Spleen (tissue), 11 donors: ENCODE results near the gene AP1M1. TPM values are rescaled to one million over a fixed set of nuclear protein-coding genes. Genes with fewer than 3 reads are reported as not detected.

Experiments used
- DNase-seq: peaks from one replicate; pipeline ENCODE4 v3.0.0-alpha.2; 2020
- H3K27ac ChIP-seq, 8 donors: fragments of 200-600 bp; sonication (generic) in 7 of 8; 1 replicate in 4 of 8; 2 replicates in 4 of 8; pipeline versions ENCODE4 v1.5.0 to v1.8.0; 2016 to 2021; ENCODE audit warnings: inconsistent platforms in 4 of 8, mild to moderate bottlenecking in 4 of 8, moderate library complexity in 1 of 8
- H3K27me3 ChIP-seq, 7 donors: fragments of 200-600 bp; sonication (generic) in 6 of 7; replicated peaks in 1 of 7; 1 replicate in 4 of 7; 2 replicates in 3 of 7; pipeline versions ENCODE4 v1.5.0 to v1.8.0; 2016 to 2021; ENCODE audit warnings: inconsistent platforms in 3 of 7, mild to moderate bottlenecking in 1 of 7
- H3K36me3 ChIP-seq, 6 donors: fragments of 200-600 bp; sonication (generic) in 5 of 6; 1 replicate in 4 of 6; 2 replicates in 2 of 6; pipeline versions ENCODE4 v1.5.0 to v1.8.0; 2016 to 2021; ENCODE audit warnings: inconsistent platforms in 2 of 6
- H3K4me1 ChIP-seq, 6 donors: fragments of 200-600 bp; sonication (generic) in 5 of 6; 1 replicate in 3 of 6; 2 replicates in 3 of 6; pipeline versions ENCODE4 v1.5.0 to v1.8.0; 2016 to 2021; ENCODE audit warnings: inconsistent platforms in 3 of 6
- H3K4me3 ChIP-seq, 8 donors: fragments of 200-600 bp; sonication (generic) in 7 of 8; 1 replicate in 4 of 8; 2 replicates in 4 of 8; pipeline versions ENCODE4 v1.5.0 to v1.8.0; 2016 to 2021; ENCODE audit warnings: inconsistent platforms in 4 of 8, mild to moderate bottlenecking in 4 of 8, moderate library complexity in 2 of 8
- H3K9me3 ChIP-seq, 8 donors: fragments of 200-600 bp; sonication (generic) in 7 of 8; 1 replicate in 4 of 8; 2 replicates in 4 of 8; pipeline versions ENCODE4 v1.5.0 to v1.8.0; 2016 to 2021; ENCODE audit warnings: inconsistent platforms in 4 of 8
- POLR2A ChIP-seq, 3 donors: fragments of 450-650 bp; IDR thresholded peaks; one replicate each; pipeline ENCODE4 v1.5.1; 2017; ENCODE audit warnings: antibody characterized with exemption in 3 of 3, mild to moderate bottlenecking in 1 of 3
- POLR2AphosphoS5 ChIP-seq, 3 donors: sonication (generic); formaldehyde crosslinking; IDR thresholded peaks; one replicate each; pipeline ENCODE4 v1.5.1; 2017; ENCODE audit warnings: antibody characterized with exemption in 3 of 3
- WGBS, 5 donors: extraction: QIAGEN DNeasy Blood & Tissue Kit in 3 of 5; methylation state at CpG; one replicate each; pipeline versions ENCODE4 v1.1.5 to v1.1.7; 2013 to 2018; 5-methylcytosine and 5-hydroxymethylcytosine counted together
- intact Hi-C: fragments of 100-400 bp; cut with DNase I; formaldehyde crosslinking; loops from one replicate; pipeline ENCODE4 v1.15.0; 2023; ENCODE audit warnings: low total_unique reads
- polyA plus RNA-seq, 3 donors: library from polyadenylated mRNA; stranded (reverse); fragments of 200-250 nt; gene quantifications; one replicate each; pipeline ENCODE4 v1.2.1, GENCODE V29; 2013
- total RNA-seq, 7 donors: library from RNA; depleted of rRNA in 3 of 7; stranded (reverse); fragments of >200 nt in 3 of 7; fragmentation: NEBNext Ultra II Directional in 4 of 7; extraction: Animal tissue kit (Norgen Biotek cat#: 25700) in 4 of 7; gene quantifications; one replicate each; pipeline versions ENCODE4 v1.1.0 to v1.2.1, GENCODE V29; 2016 to 2021
- TF ChIP-seq, protein P1 (sequence below), 11 experiments: fragments of 200-600 bp in 7 of 11; fragments of 450-650 bp in 4 of 11; sonication (generic) in 4 of 11; IDR thresholded peaks in 8 of 11; conservative IDR thresholded peaks in 3 of 11; 1 replicate in 7 of 11; 2 replicates in 4 of 11; pipeline versions ENCODE4 v1.4.0 to v1.8.0; 2016 to 2021; ENCODE audit warnings: antibody characterized with exemption in 11 of 11, inconsistent platforms in 4 of 11, mild to moderate bottlenecking in 1 of 11
- donor health status: healthy with polysubstance abuse.
- donor health status: DM: no; HTN: no; CAD: no; lungs with moderate emphysema.
- donor health status: DM: no; HTN: no; CAD: no.
- donor health status: Bipolar disorder and iron deficiency.
- donor health status: healthy.
- donor health status: DM: no; HTN: no; CAD: no.
- donor health status: DM: yes; HTN: yes; CAD: no.

Gene AP1M1
- total and polyA plus RNA-seq, 10 donors, result 27.9 to 82.8 (median 60.5) TPM

DNA sequence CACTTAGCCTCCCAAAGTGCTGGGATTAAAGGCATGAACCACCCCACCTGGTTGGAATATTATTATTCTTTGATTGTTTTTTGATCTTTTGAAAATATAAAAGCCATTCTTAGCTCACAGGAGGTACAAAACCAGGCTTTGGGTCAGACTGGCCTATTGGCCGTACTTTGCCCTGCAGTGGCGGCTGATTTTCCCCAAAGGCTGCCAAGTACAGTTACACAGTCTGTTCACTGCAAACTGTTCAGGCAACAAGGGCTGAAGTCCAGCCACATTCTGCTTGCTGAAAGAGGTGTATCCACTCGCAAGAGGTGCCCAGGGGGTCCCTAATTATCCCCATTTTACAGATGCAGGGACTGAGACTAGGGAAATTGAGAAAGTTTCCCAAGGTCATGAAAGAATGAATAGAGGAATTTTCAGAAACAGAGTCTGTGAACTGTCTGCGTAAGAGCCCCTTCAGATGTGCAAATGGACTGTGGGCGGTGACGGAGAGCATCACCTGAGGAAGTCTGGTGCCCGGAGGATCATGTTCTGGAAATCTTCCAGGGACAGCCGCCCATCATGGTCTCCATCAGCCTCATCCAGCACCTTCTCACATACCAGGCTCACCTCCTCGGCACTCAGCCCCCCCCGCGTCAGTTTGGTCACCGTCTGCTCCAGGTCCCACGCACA lies 33.4 kb upstream of the AP1M1 start:
- intact Hi-C loops, result no loop called here
- no peak overlapping the region for H3K4me3 ChIP-seq
- no peaks in the 10 kb centered on the region for H3K36me3 ChIP-seq
- 88 to 94% (median 93%) methylated on average over 13 of the region's 13 CpGs for WGBS, 5 donors
- TF ChIP-seq POLR2AphosphoS5 (IDR thresholded peaks at IDR 0.05) (no peak), POLR2A (IDR thresholded peaks at IDR 0.05) (no peak)
- TF ChIP-seq, protein P1, sequence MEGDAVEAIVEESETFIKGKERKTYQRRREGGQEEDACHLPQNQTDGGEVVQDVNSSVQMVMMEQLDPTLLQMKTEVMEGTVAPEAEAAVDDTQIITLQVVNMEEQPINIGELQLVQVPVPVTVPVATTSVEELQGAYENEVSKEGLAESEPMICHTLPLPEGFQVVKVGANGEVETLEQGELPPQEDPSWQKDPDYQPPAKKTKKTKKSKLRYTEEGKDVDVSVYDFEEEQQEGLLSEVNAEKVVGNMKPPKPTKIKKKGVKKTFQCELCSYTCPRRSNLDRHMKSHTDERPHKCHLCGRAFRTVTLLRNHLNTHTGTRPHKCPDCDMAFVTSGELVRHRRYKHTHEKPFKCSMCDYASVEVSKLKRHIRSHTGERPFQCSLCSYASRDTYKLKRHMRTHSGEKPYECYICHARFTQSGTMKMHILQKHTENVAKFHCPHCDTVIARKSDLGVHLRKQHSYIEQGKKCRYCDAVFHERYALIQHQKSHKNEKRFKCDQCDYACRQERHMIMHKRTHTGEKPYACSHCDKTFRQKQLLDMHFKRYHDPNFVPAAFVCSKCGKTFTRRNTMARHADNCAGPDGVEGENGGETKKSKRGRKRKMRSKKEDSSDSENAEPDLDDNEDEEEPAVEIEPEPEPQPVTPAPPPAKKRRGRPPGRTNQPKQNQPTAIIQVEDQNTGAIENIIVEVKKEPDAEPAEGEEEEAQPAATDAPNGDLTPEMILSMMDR (IDR thresholded peaks at IDR 0.05 in 8 of 11, conservative IDR thresholded peaks at IDR 0.05 in 3 of 11), result no peak
- no peaks in the 10 kb centered on the region for H3K9me3 ChIP-seq
- H3K27ac ChIP-seq, result no peak overlapping the region
- no peak for DNase-seq
- H3K4me1 ChIP-seq, result peaks cover 0 to 23% (median 8%) of the 10 kb centered on the region in 6 donors
- H3K27me3 ChIP-seq, result no peaks in the 10 kb centered on the region

DNA sequence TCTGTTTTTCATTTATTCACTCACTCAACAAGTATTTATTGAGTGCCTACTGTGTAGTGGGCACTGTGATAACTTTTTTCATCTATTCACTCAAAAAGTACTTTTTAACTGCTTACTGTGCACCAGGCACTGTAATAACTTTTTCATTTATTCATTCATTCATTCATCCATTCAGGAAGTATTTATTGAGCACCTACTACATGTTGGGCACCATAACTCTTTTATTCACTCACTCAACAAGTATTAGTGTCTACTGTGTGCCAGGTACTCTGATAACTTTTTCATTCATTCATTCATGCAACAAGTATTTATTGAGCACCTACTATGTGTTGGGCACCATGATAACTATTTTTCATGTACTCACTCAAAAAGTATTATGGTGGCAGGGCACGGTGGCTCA lies 31.3 kb upstream of the AP1M1 start:
- Histone ChIP-seq H3K9me3 (no peaks in the 10 kb centered on the region), H3K27ac (no peak overlapping the region), H3K27me3 (no peaks in the 10 kb centered on the region), H3K4me1 (peaks cover 0 to 22% (median 8%) of the 10 kb centered on the region in 6 donors), H3K4me3 (no peak overlapping the region), H3K36me3 (no peaks in the 10 kb centered on the region)
- 89 to 100% (median 92%) methylated on average over 1 of the region's 1 CpG for WGBS, 5 donors
- TF ChIP-seq POLR2AphosphoS5 (IDR thresholded peaks at IDR 0.05) (no peak), POLR2A (IDR thresholded peaks at IDR 0.05) (no peak)
- TF ChIP-seq, protein P1 (IDR thresholded peaks at IDR 0.05 in 8 of 11, conservative IDR thresholded peaks at IDR 0.05 in 3 of 11), result no peak
- intact Hi-C loops, result no loop called here
- no peak for DNase-seq

DNA sequence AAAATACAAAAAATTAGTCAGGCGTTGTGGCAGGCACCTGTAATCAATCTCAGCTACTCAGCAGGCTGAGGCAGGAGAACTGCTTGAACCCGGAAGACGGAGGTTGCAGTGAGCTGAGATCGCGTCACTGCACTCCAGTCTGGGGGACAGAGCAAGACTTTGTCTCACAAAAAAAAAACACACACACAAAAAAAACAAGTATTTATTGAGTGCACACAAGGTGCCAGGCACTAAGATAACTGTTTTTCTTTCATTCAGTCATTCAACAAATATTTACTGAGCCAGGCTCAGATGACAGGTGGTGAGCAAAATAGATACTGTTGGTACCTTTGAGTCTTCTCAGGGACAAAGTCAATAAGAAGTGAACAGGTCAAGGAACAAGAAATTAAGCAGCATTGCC lies 30.7 kb upstream of the AP1M1 start:
- no peak for TF ChIP-seq POLR2AphosphoS5 (IDR thresholded peaks at IDR 0.05)
- no peak for TF ChIP-seq POLR2A (IDR thresholded peaks at IDR 0.05)
- TF ChIP-seq, protein P1 (IDR thresholded peaks at IDR 0.05 in 8 of 11, conservative IDR thresholded peaks at IDR 0.05 in 3 of 11), result no peak

DNA sequence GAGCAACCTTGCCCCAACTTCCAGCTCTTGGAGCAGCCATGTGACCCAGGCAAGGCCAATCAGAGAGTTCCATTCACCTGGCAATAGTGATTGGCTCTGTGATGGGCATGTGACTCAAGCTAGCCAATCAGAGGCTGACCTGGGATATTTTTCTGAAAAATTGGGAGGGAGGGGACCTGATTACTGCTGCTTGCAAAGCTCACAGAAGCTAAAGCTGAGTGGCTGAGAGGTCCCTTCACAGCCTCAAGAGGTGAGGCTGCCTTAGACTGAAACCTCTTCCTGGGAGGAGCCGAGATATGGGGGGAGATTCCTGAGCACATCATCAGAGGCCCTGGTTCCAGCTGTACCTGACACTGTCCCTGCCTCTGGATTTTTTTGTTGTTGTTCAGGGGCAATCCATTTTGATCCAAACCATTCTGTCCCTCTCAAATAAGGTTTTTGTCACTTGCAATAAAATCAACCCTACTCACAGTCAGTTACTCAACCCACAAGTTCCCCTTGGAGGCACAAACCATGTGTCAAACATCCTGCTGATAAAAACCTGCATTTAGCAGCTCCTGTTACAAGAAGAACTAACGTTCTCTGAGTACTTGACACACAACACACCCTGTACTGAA lies 29.1 kb upstream of the AP1M1 start:
- intact Hi-C loops, result no loop called here
- Histone ChIP-seq H3K4me1 (peaks cover 0 to 27% (median 8%) of the 10 kb centered on the region in 6 donors), H3K9me3 (no peaks in the 10 kb centered on the region), H3K27ac (peak overlapping the region in 6 of 8 donors; percentile 27 to 68 (median 52)), H3K27me3 (no peaks in the 10 kb centered on the region), H3K36me3 (no peaks in the 10 kb centered on the region), H3K4me3 (no peak overlapping the region)
- 18 to 43% (median 31%) methylated on average over 2 of the region's 2 CpGs for WGBS, 5 donors
- TF ChIP-seq, protein P1 (IDR thresholded peaks at IDR 0.05 in 8 of 11, conservative IDR thresholded peaks at IDR 0.05 in 3 of 11), result no peak
- no peak for TF ChIP-seq POLR2A (IDR thresholded peaks at IDR 0.05)
- no peak for DNase-seq

More for the DNA sequence above, 30.7 kb upstream of the AP1M1 start:
- H3K4me3 ChIP-seq, result no peak overlapping the region
- DNase-seq, result no peak
- H3K4me1 ChIP-seq, result peaks cover 0 to 22% (median 8%) of the 10 kb centered on the region in 6 donors
- no peaks in the 10 kb centered on the region for H3K9me3 ChIP-seq
- no peaks in the 10 kb centered on the region for H3K27me3 ChIP-seq
- intact Hi-C loops, result no loop called here
- no peaks in the 10 kb centered on the region for H3K36me3 ChIP-seq
- no peak overlapping the region for H3K27ac ChIP-seq
- WGBS, 5 donors, result 90 to 99% (median 95%) methylated on average over 5 of the region's 5 CpGs
